Stimulated activated CD4-positive, alpha-beta T cell treated with anti-CD3 and anti-CD28 coated beads, TNF-alpha, amount 100 ng/mL, for 48 hours (primary cell): ENCODE measurements around the gene FGF21.

Source experiments
- DNase-seq, 3 donors: peaks; one replicate each; pipeline ENCODE4 v3.0.0-alpha.2; 2020; ENCODE audit warnings: low read depth in 3 of 3

FGF21 gene

GRCh38 chr19:48728911-48729664 is 26.2 kb upstream of the FGF21 start:
- DNase-seq, result no peak

DNA sequence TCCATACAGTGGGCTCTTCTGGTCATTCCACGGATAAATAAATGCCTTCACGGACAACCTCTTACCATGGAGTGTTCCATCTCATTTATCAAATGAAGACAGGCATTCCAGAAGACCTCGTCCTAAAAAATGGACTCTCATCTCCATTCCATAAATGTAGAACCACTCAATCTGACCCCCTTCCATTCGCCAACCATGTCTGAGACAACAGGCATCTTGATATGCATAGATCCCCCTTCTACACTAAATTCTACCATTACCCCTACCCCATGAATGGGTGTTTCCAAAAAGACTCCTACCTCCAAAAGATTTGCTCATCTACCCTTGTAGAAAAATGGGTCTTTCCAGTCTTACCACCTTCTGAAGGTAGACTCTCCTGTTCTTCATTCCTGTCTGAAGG is 23.9 kb upstream of the FGF21 start:
- DNase-seq, result no peak

GRCh38 chr19:48734625-48735024 is 20.7 kb upstream of the FGF21 start:
- no peak for DNase-seq

- no peak for DNase-seq
These were observed 20.2 kb upstream of the FGF21 start for GRCh38 chr19:48735031-48735615.

DNA sequence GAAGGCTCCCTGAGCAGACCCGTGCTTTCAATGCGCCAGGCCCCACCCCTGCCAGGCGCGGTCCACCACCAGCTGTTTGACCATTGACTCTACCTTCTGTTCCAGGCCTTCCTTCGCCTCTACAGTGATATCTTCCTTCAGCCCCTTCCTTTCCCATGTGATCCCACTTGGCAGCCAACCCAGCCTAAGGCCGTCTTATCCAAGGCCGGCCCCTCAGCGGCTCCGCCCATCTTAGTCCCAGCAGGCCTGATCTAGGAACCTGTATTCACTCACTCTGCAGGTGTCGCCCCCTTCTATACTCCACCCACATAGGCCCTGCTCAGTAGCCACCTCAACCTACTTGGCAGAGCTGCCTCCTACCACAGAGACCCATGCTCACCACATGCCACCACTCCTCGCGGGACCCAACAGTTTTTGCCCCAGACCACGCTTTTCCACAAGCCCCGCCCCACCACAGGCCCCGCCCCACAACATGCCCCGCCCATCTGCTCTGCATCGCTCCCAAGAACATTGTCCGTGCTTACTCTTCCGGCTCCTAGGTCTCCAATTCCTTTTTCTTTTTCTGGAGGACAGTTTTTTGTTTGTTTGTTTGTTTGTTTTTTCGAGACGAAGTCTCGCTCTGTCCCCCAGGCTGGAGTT is 17.8 kb upstream of the FGF21 start:
- no peak for DNase-seq

DNA sequence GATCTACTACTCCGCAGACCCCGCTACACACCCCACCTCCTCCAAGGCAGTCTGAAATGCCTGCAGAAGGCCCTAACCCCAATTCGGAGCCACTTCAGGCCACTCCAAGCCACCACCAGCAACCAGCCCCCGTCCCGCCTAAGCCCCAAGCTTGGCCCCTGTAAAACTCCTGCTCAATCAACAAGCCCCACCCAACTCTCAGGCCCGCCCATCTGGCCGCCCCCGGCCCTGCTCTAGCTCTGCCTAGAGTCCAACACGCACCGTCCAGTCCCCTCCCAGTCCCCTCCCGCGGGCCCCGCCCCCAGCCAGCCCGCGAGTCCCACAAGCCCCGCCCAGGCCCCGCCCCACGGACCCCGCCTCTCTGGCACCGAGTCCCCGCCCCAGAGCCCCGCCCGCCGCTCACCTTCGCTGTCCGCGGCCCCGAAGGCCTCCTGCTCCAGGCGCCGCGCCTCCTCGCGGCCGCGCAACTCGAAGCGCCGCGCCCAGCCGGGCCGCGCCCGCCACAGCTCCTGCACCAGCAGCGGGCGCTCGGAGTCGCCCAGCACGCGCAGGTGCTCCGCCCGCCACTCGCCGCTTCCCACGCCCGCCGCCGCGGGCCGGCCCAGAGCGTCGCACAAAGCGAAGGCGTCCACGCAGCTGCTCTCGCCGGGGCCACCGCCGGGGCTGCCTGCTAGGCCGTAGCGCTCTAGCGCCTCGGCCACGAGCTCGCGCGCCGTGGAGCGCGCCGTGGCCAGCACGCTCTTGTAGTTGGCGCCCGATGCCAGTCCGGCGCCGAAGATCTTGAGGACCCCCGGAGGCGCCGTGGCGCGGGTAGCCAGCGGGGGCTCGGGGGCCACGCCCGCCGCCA is 16.5 kb upstream of the FGF21 start:
- DNase-seq, result peak; percentile 89 to 99 (median 95)

GRCh38 chr19:48739404-48740163 is 15.7 kb upstream of the FGF21 start:
- DNase-seq, result no peak

- no peak for DNase-seq
These were observed 15.0 kb upstream of the FGF21 start, which contains the start of gene RASIP1 for GRCh38 chr19:48740164-48740972. TSS of gene RASIP1 (minus strand) at chr19:48740610. CDS start at chr19:48740282, 328 bp downstream.

GRCh38 chr19:48741129-48741999 is 14.0 kb upstream of the FGF21 start:
- DNase-seq, result no peak

- no peak for DNase-seq
These were observed 13.2 kb upstream of the FGF21 start for GRCh38 chr19:48742096-48742495.

DNA sequence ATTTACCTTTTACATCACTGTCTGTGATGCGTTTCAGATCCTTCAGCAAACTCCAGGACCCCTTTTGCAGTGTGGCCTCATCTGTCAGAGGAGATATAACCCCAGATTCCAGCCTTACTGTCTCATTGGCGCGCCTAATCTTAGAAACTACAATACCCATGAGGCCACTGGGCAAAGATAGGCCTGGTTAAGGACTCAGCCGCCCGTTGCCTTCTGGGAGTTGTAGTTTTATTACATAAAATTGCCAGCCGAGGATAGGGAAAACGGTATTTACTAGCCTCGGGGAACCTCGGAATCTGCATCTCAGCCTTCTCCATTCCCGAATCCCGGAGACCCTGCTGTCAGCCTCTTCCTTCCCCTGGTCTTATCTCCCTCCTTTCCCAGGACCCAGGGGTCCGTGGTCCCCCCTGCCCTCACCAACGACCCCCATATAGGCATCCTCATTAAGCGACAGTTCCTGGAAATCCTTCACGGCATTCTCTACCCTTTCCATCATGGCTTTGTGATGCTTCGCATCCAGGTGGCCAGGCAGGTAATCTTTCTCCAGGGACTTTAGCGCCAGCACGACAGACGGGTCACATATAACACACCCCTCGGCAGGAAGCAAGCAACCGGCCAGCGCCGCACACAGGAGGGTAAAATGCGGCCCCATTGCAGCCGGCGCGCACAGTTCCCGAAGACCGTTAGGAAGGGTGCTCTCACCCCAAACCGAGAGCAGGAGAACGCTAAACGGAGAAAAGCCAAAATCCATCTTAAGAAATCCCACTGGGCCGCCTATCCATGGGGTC is 9.9 kb upstream of the FGF21 start:
- peak in 2 of 3 donors; percentile 29 to 53 for DNase-seq

- DNase-seq, result no peak
These were observed 9.2 kb upstream of the FGF21 start for GRCh38 chr19:48746110-48746509.

DNA sequence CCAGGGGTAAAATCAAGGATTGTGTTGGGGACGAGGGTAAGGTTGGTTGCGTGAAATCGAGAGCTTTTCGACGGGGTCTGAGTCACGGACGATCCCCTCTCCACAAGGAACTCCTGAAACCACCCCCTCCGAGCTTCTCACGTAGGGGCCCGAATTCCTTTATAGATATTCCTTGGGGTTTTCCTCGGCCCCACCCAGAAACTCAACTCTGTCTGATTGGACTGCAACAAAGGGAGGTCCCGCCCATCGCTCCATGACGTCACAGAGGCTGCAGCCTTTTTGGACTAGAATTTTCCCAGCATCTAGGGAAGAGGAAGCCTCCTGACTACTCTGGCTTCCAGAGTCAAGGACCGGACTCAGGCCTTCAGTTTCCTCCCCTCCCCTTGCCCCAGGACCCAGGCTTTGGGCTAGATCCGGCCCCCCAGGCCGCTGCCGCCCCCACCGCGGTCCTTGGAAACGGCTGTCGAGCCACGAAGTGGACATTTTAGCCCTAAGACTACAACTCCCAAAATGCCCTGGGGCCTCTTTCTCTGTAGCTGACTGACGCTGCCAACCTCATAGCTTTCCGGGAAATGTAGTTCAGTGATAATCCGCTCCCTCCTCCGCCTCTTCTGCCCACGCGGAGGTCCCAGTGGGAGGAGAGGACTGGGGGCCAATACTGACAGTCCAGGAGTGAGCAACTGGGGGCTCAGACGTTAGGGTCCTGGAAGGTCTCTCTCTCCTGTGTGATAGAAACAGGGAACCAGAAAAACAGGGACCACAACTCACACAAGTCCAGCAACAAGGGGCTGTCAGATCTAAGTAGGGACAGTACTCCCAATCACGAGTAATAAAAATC is 8.4 kb upstream of the FGF21 start, which contains the start of gene IZUMO1:
TSS of gene IZUMO1 (minus strand) at position 172 of the 838 bp plus-strand sequence. CDS start 1,050 bp downstream, outside the sequence.
- DNase-seq, result peak in 2 of 3 donors; percentile 38 to 49

- DNase-seq, result no peak
These were observed 5.6 kb upstream of the FGF21 start for GRCh38 chr19:48749571-48750198.

GRCh38 chr19:48750351-48750750 is 5.0 kb upstream of the FGF21 start:
- no peak for DNase-seq

DNA sequence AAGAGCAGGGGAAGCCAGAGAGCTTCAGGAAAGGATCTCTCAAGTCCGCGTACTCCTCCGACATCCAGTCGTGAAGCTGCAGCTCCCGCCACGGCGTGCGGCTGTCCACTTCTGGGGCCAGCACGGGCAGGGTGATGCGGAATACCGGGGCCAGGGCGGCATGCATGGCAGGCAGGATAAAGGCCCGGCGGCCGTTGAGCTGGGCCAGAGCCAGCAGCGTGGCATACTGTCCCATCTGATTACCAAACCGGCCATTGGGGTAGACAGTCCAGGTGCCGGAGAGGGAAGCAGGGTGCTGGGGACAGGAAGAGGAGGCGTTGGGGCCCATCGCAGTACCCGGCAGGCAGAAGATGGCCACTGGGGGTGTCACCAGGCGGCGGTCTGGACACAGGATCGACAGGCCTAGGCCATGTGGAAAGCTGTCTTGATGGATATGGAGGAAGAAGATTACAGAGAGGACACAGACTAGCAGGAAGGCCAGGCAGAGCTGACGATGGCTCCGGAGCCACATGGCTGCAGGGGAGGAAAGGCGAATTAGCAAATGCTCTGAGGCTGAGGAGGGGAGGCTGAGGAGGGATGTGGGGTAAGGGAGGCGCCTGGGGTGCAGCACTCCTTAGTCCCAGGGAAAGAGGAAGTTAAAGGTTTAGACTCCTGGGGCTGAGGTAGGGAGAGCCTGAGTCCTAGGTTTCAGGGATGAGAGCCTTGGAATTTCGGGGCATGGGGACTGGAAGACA is 4.4 kb upstream of the FGF21 start:
- DNase-seq, result no peak
